ENCODE results near the gene GAD1.

DNA sequence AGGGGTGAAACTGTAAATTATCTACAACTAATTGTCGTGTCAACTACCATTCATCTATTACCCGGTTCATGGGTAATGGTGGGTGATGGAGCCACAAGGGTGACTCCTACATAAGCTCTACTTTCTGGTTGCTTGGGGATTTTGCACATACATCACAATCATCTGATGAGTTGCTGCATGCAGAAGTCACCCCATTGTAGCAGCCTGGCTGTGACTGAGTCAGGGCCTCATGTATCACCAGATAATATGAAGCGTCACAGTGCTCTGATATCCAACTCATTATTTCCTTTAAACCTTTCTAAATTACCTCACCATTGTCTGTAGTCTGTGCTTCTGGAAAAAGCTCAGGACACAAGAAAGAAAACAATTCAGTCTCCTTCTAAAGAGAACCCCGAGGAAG, 79.9 kb downstream of the GAD1 start:
- no peak for TF ChIP-seq POLR2A (IDR thresholded peaks at IDR 0.05)
- no peak for TF ChIP-seq EP300 (IDR thresholded peaks at IDR 0.05)

Data from tibial nerve (tissue), 3 donors.